Measurements from ENCODE around the gene LPCAT1. TPM values are rescaled to one million over a fixed set of nuclear protein-coding genes. Genes with fewer than 3 reads are reported as not detected.
"Not testable (repeated sequence)": the region's sequence is repeated elsewhere in the genome, so short reads cannot be mapped to it uniquely, and the experiment has no call there.

LPCAT1 gene, protein sequence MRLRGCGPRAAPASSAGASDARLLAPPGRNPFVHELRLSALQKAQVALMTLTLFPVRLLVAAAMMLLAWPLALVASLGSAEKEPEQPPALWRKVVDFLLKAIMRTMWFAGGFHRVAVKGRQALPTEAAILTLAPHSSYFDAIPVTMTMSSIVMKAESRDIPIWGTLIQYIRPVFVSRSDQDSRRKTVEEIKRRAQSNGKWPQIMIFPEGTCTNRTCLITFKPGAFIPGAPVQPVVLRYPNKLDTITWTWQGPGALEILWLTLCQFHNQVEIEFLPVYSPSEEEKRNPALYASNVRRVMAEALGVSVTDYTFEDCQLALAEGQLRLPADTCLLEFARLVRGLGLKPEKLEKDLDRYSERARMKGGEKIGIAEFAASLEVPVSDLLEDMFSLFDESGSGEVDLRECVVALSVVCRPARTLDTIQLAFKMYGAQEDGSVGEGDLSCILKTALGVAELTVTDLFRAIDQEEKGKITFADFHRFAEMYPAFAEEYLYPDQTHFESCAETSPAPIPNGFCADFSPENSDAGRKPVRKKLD
- total RNA-seq (2022) (17.1 and 22.6 TPM in 2 replicates), Bru-seq, nascent RNA (percentile 56 among the genes with signal in this experiment), BruChase-seq, experiment 1, labeled RNA remaining after a 6-hour chase (percentile 70 among the genes with signal in this experiment), BruChase-seq, experiment 2, labeled RNA remaining after a 2-hour chase (percentile 66 among the genes with signal in this experiment)
- long read RNA-seq, transcript LPCAT1-201 (14 exons, 3,966 nt) = major isoform, 11 of 15 reads
- long read RNA-seq, partial matches to known transcripts = 1 of 15 reads
- long read RNA-seq, other reads (novel, unspliced or antisense) = 3 of 15 reads

DNA sequence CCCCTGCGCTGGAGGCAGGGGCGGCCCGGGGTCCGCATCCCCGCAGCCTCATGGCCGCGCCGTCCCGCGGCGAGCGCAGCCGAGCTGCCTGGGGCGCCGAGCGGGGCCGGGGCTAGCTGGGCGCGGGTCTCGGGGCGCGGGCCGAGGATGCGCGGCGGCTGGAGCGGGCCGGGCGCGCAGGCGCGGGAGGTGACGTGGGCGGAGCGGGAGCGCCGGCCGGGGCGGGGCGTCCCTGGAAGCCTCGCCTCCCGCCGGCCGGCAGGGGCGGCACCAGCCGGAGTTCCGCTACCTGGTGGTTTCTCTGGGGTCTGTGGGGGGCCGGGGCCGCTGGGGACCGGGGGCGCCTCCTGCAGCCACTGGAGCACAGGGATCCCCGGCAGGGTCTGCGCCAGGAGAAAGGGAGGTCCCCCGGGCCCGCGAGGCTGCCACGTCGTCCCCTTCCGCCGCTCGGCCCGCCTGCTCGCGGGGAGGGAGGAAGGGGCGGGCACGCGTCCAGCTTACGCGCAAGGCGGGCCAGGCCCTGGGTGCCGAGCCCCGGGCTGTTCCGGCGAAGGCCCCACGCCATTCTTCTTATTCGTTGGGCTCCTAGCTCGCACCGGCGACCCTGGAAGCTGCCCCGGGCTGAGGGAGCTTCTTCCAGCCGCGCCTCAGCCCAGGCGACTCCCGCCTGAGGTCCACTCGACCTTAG, at the start of gene LPCAT1:
Gene LPCAT1 (minus strand): TSS at position 168 of the 688 bp plus-strand sequence. CDS start 116 bp downstream, at position 52.
- H3K36me3 Mint-ChIP-seq (ENCODE audit: insufficient read depth, unreplicated experiment) = peaks cover 17% of the 10 kb centered on the region
- peaks cover 15% of the 10 kb centered on the region for H3K4me1 Mint-ChIP-seq (ENCODE audit: insufficient read depth, unreplicated experiment)
- peak; percentile 70 for DNase-seq (ENCODE audit: unreplicated experiment)
- no peaks in the 10 kb centered on the region for H3K9me3 Mint-ChIP-seq (ENCODE audit: unreplicated experiment)
- no peaks in the 10 kb centered on the region for H3K27me3 Mint-ChIP-seq (ENCODE audit: insufficient read depth, unreplicated experiment)
- TF ChIP-seq, protein P1, sequence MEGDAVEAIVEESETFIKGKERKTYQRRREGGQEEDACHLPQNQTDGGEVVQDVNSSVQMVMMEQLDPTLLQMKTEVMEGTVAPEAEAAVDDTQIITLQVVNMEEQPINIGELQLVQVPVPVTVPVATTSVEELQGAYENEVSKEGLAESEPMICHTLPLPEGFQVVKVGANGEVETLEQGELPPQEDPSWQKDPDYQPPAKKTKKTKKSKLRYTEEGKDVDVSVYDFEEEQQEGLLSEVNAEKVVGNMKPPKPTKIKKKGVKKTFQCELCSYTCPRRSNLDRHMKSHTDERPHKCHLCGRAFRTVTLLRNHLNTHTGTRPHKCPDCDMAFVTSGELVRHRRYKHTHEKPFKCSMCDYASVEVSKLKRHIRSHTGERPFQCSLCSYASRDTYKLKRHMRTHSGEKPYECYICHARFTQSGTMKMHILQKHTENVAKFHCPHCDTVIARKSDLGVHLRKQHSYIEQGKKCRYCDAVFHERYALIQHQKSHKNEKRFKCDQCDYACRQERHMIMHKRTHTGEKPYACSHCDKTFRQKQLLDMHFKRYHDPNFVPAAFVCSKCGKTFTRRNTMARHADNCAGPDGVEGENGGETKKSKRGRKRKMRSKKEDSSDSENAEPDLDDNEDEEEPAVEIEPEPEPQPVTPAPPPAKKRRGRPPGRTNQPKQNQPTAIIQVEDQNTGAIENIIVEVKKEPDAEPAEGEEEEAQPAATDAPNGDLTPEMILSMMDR (IDR thresholded peaks at IDR 0.05; ENCODE audit: unreplicated experiment) = no peak
- H3K4me3 Mint-ChIP-seq (ENCODE audit: unreplicated experiment) = peak within 1 kb of the TSS; percentile 78
- peak within 1 kb of the TSS; percentile 19 for H3K27ac Mint-ChIP-seq (ENCODE audit: low read depth, unreplicated experiment)
- no TSS peak for BruUV-seq (replicated peaks)
- intact Hi-C loops (cut with micrococcal nuclease) = loop anchor here (1.0 to 5.0 kb wide), 2 partner anchors 19 to 78 kb away; no protein-coding TSS in a partner anchor
- POLR2A ChIA-PET = interaction anchor here (0.6 to 1.1 kb wide), 2 partner anchors 12 to 23 kb away, joined by 3 read pairs; no protein-coding TSS in a partner anchor
- CTCF ChIA-PET = interaction anchor here (0.8 to 1.2 kb wide), 2 partner anchors 56 to 116 kb away, joined by 3 read pairs; no protein-coding TSS in a partner anchor

DNA sequence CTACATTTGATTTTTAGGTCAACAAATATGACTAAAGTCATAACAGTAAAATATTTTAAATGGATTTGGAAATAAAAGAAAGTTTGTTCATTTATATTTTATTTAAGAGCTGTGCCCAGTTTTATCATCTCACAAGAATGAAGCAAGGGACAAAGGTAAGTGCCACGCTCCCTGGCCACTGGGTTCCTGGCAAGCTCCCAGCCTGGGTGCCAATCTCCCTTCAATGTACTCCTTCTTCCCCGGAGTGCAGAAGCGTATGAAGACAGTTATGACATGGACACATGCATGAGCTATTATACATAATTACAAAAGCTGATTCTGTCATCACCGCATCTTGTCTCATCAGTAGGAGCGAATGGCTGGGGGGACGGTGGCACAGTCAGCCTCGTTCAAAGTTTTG, 48.1 kb upstream of the LPCAT1 start:
- H3K9me3 Mint-ChIP-seq (ENCODE audit: unreplicated experiment); CTCF ChIA-PET; H3K27ac Mint-ChIP-seq (ENCODE audit: low read depth, unreplicated experiment); POLR2A ChIA-PET; BruUV-seq (replicated peaks); DNase-seq (ENCODE audit: unreplicated experiment); intact Hi-C loops (cut with micrococcal nuclease); H3K4me3 Mint-ChIP-seq (ENCODE audit: unreplicated experiment); H3K4me1 Mint-ChIP-seq (ENCODE audit: insufficient read depth, unreplicated experiment); H3K36me3 Mint-ChIP-seq (ENCODE audit: insufficient read depth, unreplicated experiment): not testable (repeated sequence)
- H3K27me3 Mint-ChIP-seq (ENCODE audit: insufficient read depth, unreplicated experiment) = peaks cover 26% of the 10 kb centered on the region

DNA sequence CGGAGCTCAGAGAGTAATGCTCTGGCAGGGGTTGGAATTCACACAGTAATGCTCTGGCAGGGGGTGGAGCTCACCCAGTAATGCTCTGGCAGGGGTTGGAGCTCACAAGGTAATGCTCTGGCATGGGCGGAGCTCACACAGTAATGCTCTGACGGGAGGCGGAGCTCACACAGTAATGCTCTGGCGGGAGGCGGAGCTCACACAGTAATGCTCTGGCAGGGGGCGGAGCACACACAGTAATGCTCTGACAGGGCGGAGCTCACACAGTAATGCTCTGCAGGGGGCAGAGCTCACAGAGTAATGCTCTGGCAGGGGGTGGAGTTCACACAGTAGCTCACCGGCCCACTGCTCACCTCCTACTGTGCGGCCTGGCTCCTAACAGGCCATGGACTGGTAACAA, 47.2 kb upstream of the LPCAT1 start:
- TF ChIP-seq, protein P1 (IDR thresholded peaks at IDR 0.05; ENCODE audit: unreplicated experiment) = no peak
- intact Hi-C loops (cut with micrococcal nuclease) = no loop called here
- Mint-ChIP-seq H3K4me3 (ENCODE audit: unreplicated experiment) (no peak overlapping the region), H3K27me3 (ENCODE audit: insufficient read depth, unreplicated experiment) (peaks cover 24% of the 10 kb centered on the region), H3K27ac (ENCODE audit: low read depth, unreplicated experiment) (no peak overlapping the region), H3K36me3 (ENCODE audit: insufficient read depth, unreplicated experiment) (peaks cover 7% of the 10 kb centered on the region), H3K9me3 (ENCODE audit: unreplicated experiment) (no peaks in the 10 kb centered on the region), H3K4me1 (ENCODE audit: insufficient read depth, unreplicated experiment) (peaks cover 5% of the 10 kb centered on the region)
- BruUV-seq (replicated peaks) = no TSS peak
- DNase-seq (ENCODE audit: unreplicated experiment) = no peak
- ChIA-PET POLR2A (no interaction called here), CTCF (no interaction called here)

GRCh38 chr5:1568201-1568979, 44.6 kb upstream of the LPCAT1 start:
- H3K36me3 Mint-ChIP-seq (ENCODE audit: insufficient read depth, unreplicated experiment) = peaks cover 7% of the 10 kb centered on the region
- POLR2A ChIA-PET = interaction anchor here (0.6 to 1.0 kb wide), 3 partner anchors 12 to 16 kb away, joined by 3 to 4 read pairs (median 3); no protein-coding TSS in a partner anchor
- H3K27ac Mint-ChIP-seq (ENCODE audit: low read depth, unreplicated experiment) = peak overlapping the region; percentile 23
- H3K4me3 Mint-ChIP-seq (ENCODE audit: unreplicated experiment) = no peak overlapping the region
- intact Hi-C loops (cut with micrococcal nuclease) = no loop called here
- peak; percentile 91 for DNase-seq (ENCODE audit: unreplicated experiment)
- peaks cover 5% of the 10 kb centered on the region for H3K4me1 Mint-ChIP-seq (ENCODE audit: insufficient read depth, unreplicated experiment)
- BruUV-seq (replicated peaks) = no TSS peak
- H3K27me3 Mint-ChIP-seq (ENCODE audit: insufficient read depth, unreplicated experiment) = peaks cover 17% of the 10 kb centered on the region
- TF ChIP-seq, protein P1 (IDR thresholded peaks at IDR 0.05; ENCODE audit: unreplicated experiment) = no peak
- no peaks in the 10 kb centered on the region for H3K9me3 Mint-ChIP-seq (ENCODE audit: unreplicated experiment)
- CTCF ChIA-PET = interaction anchor here (0.5 to 0.6 kb wide), 2 partner anchors 11 to 534 kb away, joined by 3 read pairs; no protein-coding TSS in a partner anchor

DNA sequence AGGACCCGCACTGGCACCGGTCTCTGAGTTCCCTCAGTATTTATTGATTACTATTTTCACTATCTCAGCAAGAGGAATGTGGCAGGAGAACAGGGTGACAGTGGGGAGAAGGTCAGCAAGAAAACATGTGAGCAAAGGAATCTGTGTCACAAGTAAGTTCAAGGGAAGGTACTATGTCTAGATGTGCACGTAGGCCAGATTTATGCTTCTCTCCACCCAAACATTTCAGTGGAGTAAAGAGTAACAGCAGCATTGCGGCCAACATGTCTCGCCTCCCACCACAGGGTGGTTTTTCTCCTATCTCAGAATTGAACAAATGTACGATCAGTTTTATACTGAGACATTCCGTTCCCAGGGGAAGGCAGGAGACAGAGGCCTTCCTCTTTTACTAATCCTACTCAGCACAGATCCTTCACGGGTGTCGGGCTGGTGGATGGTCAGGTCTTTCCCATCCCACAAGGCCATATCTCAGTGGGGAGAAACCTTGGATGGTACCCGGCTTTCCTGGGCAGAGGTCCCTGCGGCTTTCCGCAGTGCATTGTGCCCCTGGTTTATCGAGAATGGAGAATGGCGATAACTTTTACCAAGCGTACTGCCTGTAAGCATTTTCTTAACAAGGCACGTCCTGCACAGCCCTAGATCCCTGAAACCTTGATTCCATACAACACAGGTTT, 43.9 kb upstream of the LPCAT1 start:
- H3K4me1 Mint-ChIP-seq (ENCODE audit: insufficient read depth, unreplicated experiment); H3K4me3 Mint-ChIP-seq (ENCODE audit: unreplicated experiment); H3K9me3 Mint-ChIP-seq (ENCODE audit: unreplicated experiment); DNase-seq (ENCODE audit: unreplicated experiment); H3K27ac Mint-ChIP-seq (ENCODE audit: low read depth, unreplicated experiment); BruUV-seq (replicated peaks); intact Hi-C loops (cut with micrococcal nuclease); H3K36me3 Mint-ChIP-seq (ENCODE audit: insufficient read depth, unreplicated experiment): not testable (repeated sequence)
- ChIA-PET CTCF (interaction anchor here (0.6 kb wide), 1 partner anchor 534 kb away, joined by 3 read pairs; no protein-coding TSS in a partner anchor), POLR2A (interaction anchor here (0.6 to 1.0 kb wide), 3 partner anchors 12 to 15 kb away, joined by 3 to 4 read pairs (median 3); no protein-coding TSS in a partner anchor)
- peaks cover 17% of the 10 kb centered on the region for H3K27me3 Mint-ChIP-seq (ENCODE audit: insufficient read depth, unreplicated experiment)

Measured in MCF 10A (cell line).